Fibroblast of the aortic adventitia (primary cell): Measurements from ENCODE around the gene MED13. TPM values are rescaled to one million over a fixed set of nuclear protein-coding genes. Genes with fewer than 3 reads are reported as not detected.

Experiments used
- DNase-seq: peaks from one replicate; pipeline ENCODE4 v3.0.0-alpha.2; 2010; ENCODE audit warnings: low read depth
- H3K4me3 ChIP-seq: 2 replicates; pipeline ENCODE4 v1.5.1; 2011; ENCODE audit warnings: low read depth, mild to moderate bottlenecking, control low read depth, low read length, moderate library complexity
- CTCF ChIP-seq: IDR thresholded peaks from 2 replicates; pipeline ENCODE4 v1.5.1; 2011; ENCODE audit warnings: mild to moderate bottlenecking, low read length, control low read depth, inconsistent platforms; ENCODE audit not compliant: insufficient read depth
- total RNA-seq: library from RNA; depleted of rRNA; stranded (reverse); fragments of >200 nt; gene quantifications from 2 replicates; pipeline ENCODE4 v1.2.3, GENCODE V29; 2012; ENCODE audit warnings: low replicate concordance

MED13 gene
- total RNA-seq: 31.0 and 68.1 TPM in 2 replicates

GRCh38 chr17:62064791-62065563 lies at the start of gene MED13:
Gene MED13, minus strand, starts transcription at chr17:62065278. Its CDS starts 73 bp downstream, at chr17:62065205.
- peak; percentile 3 for TF ChIP-seq CTCF
- H3K4me3 ChIP-seq: peak within 1 kb of the TSS; percentile 98
- peak; percentile 27 for DNase-seq

- no peak overlapping the region for H3K4me3 ChIP-seq
- no peak for DNase-seq
- no peak for TF ChIP-seq CTCF
These were observed 47.2 kb upstream of the MED13 start for GRCh38 chr17:62112229-62112628.

GRCh38 chr17:62111562-62112171 lies 46.6 kb upstream of the MED13 start:
- no peak for TF ChIP-seq CTCF
- DNase-seq: no peak
- no peak overlapping the region for H3K4me3 ChIP-seq

- DNase-seq: no peak
- TF ChIP-seq CTCF: no peak
These were observed 45.9 kb upstream of the MED13 start for GRCh38 chr17:62110923-62111484.

GRCh38 chr17:62109924-62110323 lies 44.8 kb upstream of the MED13 start:
- DNase-seq: no peak
- no peak for TF ChIP-seq CTCF
- no peak overlapping the region for H3K4me3 ChIP-seq

More at GRCh38 chr17:62110923-62111484, 45.9 kb upstream of the MED13 start:
- H3K4me3 ChIP-seq: no peak overlapping the region

GRCh38 chr17:62109378-62109902 lies 44.4 kb upstream of the MED13 start:
- H3K4me3 ChIP-seq: no peak overlapping the region
- TF ChIP-seq CTCF: peak; percentile 75

More at GRCh38 chr17:62109378-62109902, 44.4 kb upstream of the MED13 start:
- DNase-seq: peak; percentile 74
